HL-60/S4 (cell line): Measurements from ENCODE around the gene TXNDC2.
"Not testable (repeated sequence)": the region's sequence is repeated elsewhere in the genome, so short reads cannot be mapped to it uniquely, and the experiment has no call there.

Source experiments
- in situ Hi-C: fragments of 300-500 bp; cut with MboI; formaldehyde crosslinking; loops from 2 replicates; pipeline ENCODE4 v1.14.3; 2022; ENCODE audit warnings: low sequenced_read_pairs

TXNDC2 gene

DNA sequence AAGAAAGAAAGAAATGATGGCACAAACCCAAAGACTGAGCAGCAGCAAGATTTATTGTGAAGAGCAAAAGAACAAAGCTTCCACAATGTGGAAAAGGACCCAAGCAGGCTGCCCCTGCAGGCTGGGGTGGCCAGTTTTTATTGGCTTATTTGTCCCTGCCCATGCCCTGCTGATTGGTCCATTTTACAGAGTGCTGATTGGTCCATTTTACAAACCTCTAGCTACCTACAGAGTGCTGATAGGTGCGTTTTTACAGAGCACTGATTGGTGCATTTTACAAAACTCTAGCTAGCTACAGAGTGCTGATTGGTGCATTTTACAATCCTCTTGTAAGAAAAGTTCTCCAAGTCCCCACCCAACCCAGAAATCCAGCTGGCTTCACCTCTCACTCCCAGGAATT lies 26.5 kb downstream of the TXNDC2 start:
- in situ Hi-C loops, result not testable (repeated sequence)

DNA sequence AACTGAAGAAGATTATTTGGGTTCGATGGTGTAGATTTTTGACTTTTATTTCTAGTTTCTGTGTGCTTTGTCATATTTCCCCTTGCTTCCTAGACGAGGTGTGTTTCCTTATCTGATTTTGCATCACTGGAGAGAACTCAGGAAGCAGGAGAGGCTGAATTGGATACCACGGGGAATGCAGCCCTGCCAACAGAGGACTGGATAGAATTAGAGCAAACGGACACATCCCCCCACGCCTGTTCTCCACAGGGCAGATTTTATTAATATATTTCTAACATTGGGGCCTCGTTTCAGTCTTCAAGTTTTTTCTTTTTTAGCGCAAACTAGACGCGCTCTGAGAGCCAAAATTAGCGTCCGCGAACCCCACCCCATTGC lies 27.4 kb downstream of the TXNDC2 start:
- in situ Hi-C loops, result no loop called here

GRCh38 chr18:9913526-9914333 lies 28.0 kb downstream of the TXNDC2 start, which contains the start of gene VAPA:
VAPA (plus strand) TSS chr18:9914016; CDS start chr18:9914257, 241 bp downstream.
- in situ Hi-C loops, result no loop called here

DNA sequence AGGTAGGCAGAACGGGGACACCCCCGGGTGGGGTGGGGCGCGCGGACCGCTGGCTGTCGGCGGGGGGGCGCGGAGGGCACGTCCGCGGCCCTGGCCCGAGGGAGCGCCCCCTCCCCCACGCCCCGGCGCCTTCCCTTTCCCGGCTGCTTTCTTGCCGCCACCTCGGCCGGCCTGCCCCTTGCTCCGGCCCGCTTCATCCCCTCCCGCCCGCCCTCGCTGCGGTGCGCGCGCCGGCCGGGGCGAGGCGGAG lies 28.5 kb downstream of the TXNDC2 start:
- in situ Hi-C loops, result no loop called here

- in situ Hi-C loops, result no loop called here
Observed at GRCh38 chr18:9914584-9915290, 29.0 kb downstream of the TXNDC2 start.

DNA sequence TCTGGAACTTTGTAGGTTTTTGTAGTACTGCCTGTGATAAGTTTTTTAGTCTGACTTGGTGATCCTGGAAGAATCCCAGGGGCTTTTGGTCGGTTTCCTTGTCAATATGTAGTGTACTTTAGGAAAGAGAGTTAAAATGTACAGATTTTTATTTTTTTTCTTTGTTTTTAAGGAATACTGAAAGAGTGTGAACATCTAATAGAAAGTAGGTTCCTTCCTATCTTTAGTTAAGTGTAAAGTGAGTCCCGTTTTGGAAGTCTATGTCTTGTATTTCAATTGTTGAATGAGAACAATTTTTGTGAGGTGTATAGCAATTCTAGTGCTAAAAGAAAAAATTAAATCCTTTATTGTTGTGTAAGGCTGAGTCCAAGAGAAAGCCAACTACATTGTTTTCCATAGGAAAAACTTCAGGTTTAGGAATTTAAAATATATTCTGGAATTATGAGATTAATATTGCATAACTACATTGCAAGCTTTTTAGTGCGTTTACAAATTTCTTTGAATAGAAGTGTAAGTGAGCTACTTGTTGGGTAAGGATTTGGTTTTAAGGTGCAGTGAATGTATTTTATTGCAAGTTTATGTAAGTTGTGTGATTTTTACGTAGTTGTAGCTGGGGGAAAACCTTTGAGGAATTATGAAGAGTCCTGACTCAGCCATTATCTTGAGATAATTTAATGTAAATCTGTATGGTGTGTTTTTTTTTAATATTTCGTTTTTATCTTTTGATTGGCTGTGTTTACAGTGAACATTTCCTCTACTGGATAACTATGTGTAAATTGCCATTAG lies 29.7 kb downstream of the TXNDC2 start:
- in situ Hi-C loops, result no loop called here

- in situ Hi-C loops, result no loop called here
Observed at GRCh38 chr18:9916077-9916639, 30.4 kb downstream of the TXNDC2 start.

DNA sequence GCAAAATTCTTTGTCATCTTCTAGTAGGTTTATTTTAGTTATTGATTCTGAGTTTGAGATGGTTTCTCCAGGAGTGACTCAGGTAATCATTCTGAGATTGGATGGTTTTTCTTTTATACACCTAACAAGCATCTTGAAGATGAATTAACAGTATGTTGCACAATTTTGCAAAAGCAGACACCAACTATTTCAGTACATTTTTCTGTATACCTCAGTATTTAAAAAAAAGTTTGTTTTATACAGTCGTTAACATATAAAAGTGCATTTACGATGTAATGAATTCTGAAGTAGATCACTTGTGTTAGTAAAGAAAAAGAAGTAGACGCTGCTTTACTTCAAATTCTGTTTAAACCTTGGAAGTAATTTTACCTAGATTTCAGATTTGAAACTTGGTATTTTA lies 31.0 kb downstream of the TXNDC2 start:
- in situ Hi-C loops, result no loop called here

- in situ Hi-C loops, result no loop called here
Observed at GRCh38 chr18:9918016-9918680, 32.4 kb downstream of the TXNDC2 start.

- in situ Hi-C loops, result no loop called here
Observed at GRCh38 chr18:9919564-9920232, 33.9 kb downstream of the TXNDC2 start.

- in situ Hi-C loops, result no loop called here
Observed at GRCh38 chr18:9922592-9923311, 37.0 kb downstream of the TXNDC2 start.

- in situ Hi-C loops, result no loop called here
Observed at GRCh38 chr18:9924371-9924943, 38.7 kb downstream of the TXNDC2 start.

- in situ Hi-C loops, result no loop called here
Observed at GRCh38 chr18:9925369-9925768, 39.6 kb downstream of the TXNDC2 start.

- in situ Hi-C loops, result no loop called here
Observed at GRCh38 chr18:9925795-9926194, 40.0 kb downstream of the TXNDC2 start.

- in situ Hi-C loops, result no loop called here
Observed at GRCh38 chr18:9926223-9926894, 40.6 kb downstream of the TXNDC2 start.

- in situ Hi-C loops, result no loop called here
Observed at GRCh38 chr18:9926977-9927376, 41.2 kb downstream of the TXNDC2 start.

DNA sequence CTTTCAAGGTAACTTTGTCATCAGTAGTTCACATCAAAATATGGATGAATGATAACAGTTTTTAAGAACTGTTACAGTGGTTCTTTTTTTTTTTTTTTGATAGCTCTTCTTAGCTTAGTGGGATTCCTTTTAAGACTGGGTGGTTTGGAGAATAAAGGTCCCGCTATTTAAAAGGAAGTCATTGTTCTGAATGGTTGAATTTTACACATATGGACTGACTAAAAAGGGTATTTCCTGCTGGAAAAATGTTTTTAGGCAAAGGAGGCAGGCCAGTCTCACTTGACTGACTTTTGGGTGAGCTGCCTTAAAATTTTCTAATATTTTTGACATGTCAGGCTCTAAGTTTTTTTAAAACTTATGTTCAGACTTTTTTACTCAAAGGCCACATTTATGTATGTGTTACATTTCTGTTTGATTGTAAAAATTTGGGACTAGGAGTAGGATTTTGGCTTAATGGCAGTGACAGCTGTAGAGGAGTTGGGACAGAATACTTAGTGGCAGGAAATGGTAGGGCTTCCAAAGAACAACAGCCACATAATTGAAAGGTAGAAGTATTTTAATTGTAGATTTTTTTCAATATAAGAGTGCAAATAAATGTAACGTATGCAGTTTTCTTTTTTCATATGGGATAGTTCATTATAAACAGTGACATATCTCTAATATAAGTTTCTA lies 41.8 kb downstream of the TXNDC2 start:
- in situ Hi-C loops, result no loop called here

DNA sequence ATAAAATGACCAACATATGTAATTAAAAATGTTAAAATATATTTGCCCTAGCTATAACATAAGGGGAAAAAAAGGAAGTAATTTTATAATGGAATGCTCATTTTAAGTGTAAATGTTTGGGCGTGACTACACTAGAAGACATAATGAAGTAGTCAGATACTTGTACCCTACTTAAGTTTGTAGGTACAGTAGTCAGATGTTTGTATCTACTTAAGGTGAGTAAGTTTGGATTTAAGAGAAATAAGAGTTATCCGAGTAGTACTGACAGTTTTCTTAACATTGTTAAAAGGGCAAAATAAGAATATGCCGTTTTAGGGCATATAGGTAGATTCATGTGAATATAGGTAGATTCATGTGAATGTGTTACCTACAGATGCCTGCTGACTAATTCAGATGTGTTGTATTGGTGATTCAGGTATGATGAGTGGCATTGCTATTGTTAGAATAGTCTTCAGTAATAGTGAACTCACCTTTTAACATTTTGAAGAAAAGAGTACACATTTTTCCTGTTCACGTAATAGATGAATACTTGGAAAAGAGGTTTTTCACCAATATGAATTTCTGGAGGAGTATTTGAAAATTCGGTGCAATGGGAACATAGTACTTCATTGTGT lies 43.0 kb downstream of the TXNDC2 start:
- in situ Hi-C loops, result no loop called here
